OCI-LY7 (cell line): ENCODE data around the gene RUNX1. TPM values are rescaled to one million over a fixed set of nuclear protein-coding genes. Genes with fewer than 3 reads are reported as not detected.

Source experiments
- BruUV-seq: library from RNA; stranded (reverse); fragments of 400-500 nt; replicated peaks from 2 replicates; lab custom pipeline; 2021; lab: Mats Ljungman, UMichigan
- CTCF ChIA-PET: fragments of 300-600 bp; sonication (Branson Sonifier 250); formaldehyde crosslinking; loops from one replicate; lab custom pipeline; 2022; ENCODE audit warnings: antibody characterized with exemption; ENCODE audit not compliant: unreplicated experiment; lab: Charles Lee
- POLR2A ChIA-PET: fragments of 300-600 bp; sonication (Branson Sonifier 250); formaldehyde crosslinking; loops from one replicate; lab custom pipeline; 2022; ENCODE audit warnings: antibody characterized with exemption; lab: Charles Lee
- DNase-seq: peaks from one replicate; pipeline ENCODE4 v3.0.0-alpha.2; 2015; ENCODE audit warnings: low spot score
- H2AFZ ChIP-seq: fragments of 200-600 bp; sonication (generic), shearing (Covaris generic); 2 replicates; pipeline ENCODE4 v1.6.1; 2014; ENCODE audit warnings: mild to moderate bottlenecking, antibody characterized with exemption, low read length, moderate library complexity
- H3K27ac ChIP-seq: fragments of 200-600 bp; sonication (generic); 2 replicates; pipeline ENCODE4 v1.5.1; 2014; ENCODE audit warnings: mixed run types, low read depth, mild to moderate bottlenecking, moderate library complexity, low read length, inconsistent platforms; ENCODE audit not compliant: poor library complexity, severe bottlenecking
- H3K36me3 ChIP-seq: fragments of 200-600 bp; sonication (generic); 2 replicates; pipeline ENCODE4 v1.6.1; 2014; ENCODE audit warnings: mild to moderate bottlenecking, antibody characterized with exemption, low read length, moderate library complexity, mixed read lengths; ENCODE audit not compliant: insufficient read depth
- H3K4me1 ChIP-seq: fragments of 200-600 bp; sonication (generic); 2 replicates; pipeline ENCODE4 v1.5.1; 2014; ENCODE audit warnings: mild to moderate bottlenecking, low read length; ENCODE audit not compliant: insufficient read depth, poor library complexity, severe bottlenecking
- H3K4me2 ChIP-seq: fragments of 200-600 bp; sonication (generic); 2 replicates; pipeline ENCODE4 v1.6.1; 2014; ENCODE audit warnings: mild to moderate bottlenecking, low read length
- H3K4me3 ChIP-seq: fragments of 200-600 bp; sonication (generic); 2 replicates; pipeline ENCODE4 v1.5.1; 2014; ENCODE audit warnings: mild to moderate bottlenecking, low read depth, low read length; ENCODE audit not compliant: poor library complexity, severe bottlenecking
- H3K79me2 ChIP-seq: fragments of 200-600 bp; sonication (generic); 2 replicates; pipeline ENCODE4 v1.6.1; 2016; ENCODE audit warnings: low read depth, mild to moderate bottlenecking, low read length, moderate library complexity, mixed read lengths; ENCODE audit not compliant: insufficient read depth
- H3K9me2 ChIP-seq: fragments of 200-600 bp; sonication (generic); 2 replicates; pipeline ENCODE4 v1.6.1; 2016; ENCODE audit warnings: mild to moderate bottlenecking, low read length, mixed read lengths; ENCODE audit not compliant: insufficient read depth
- H3K9me3 ChIP-seq: fragments of 200-600 bp; sonication (generic); 2 replicates; pipeline ENCODE4 v1.6.1; 2014; ENCODE audit warnings: mild to moderate bottlenecking, mixed run types, low read length, mixed read lengths
- H4K20me1 ChIP-seq: fragments of 200-600 bp; sonication (generic); 2 replicates; pipeline ENCODE4 v1.6.1; 2014; ENCODE audit warnings: mild to moderate bottlenecking, antibody characterized with exemption, low read length, moderate library complexity, mixed read lengths; ENCODE audit not compliant: insufficient read depth
- EZH2phosphoT487 ChIP-seq: fragments of 200-600 bp; sonication (generic); IDR thresholded peaks from 2 replicates; pipeline ENCODE4 v1.6.1; 2018; ENCODE audit warnings: low read depth, borderline replicate concordance, mild to moderate bottlenecking, mixed run types, antibody characterized with exemption, low read length, moderate library complexity, mixed read lengths
- intact Hi-C: fragments of 100-400 bp; cut with micrococcal nuclease; formaldehyde crosslinking; loops from one replicate; pipeline ENCODE4 v1.10.0; 2022; ENCODE audit not compliant: unreplicated experiment
- total RNA-seq, 2 experiments: library from RNA; depleted of rRNA in 1 of 2; stranded (reverse); fragments of >200 nt in 1 of 2; shearing (Covaris generic) in 1 of 2; gene quantifications; 2 replicates each; pipeline ENCODE4 v1.2.3, GENCODE V29; 2014 to 2022
- TF ChIP-seq, protein P1 (sequence below): fragments of 200-600 bp; sonication (generic); conservative IDR thresholded peaks from 2 replicates; pipeline ENCODE4 v1.5.1; 2014; ENCODE audit warnings: mild to moderate bottlenecking, antibody characterized with exemption, low read length, moderate library complexity, mixed read lengths

Gene RUNX1
- total RNA-seq, 2 experiments from 2014 or later = 30.5 to 40.8 TPM

DNA sequence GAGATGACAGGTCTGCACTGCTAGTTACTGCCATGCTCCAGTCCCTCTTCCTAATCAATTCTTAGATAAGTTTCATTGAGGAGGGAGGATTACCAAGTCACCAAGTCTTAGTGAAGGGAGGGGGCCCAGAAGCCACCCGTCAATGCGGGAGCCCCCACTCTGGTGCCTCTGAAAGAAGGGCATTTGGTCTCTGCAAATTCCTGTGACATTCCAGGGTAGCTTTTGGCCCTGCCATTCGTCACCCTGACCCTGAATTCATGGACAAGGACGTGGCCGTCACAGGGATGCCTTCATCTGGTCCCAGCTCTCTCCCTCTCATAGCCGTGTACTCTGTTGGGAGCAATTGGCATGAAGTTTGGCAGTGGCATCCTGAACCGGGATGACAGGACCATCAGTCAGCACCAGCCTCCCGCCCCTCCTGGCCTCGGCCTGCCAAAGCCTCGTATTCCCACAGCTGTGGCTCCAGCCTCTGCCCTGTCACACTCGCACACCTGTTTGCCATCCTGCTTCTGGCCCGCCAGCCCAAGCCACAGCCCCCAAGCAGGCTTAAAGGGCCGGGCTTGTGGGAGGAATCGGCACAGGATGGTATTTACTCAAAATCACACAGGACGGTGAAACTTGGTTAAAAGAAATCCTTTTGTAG, 229.6 kb downstream of the RUNX1 start:
- POLR2A ChIA-PET = interaction anchor here (0.6 kb wide), 1 partner anchor 17 kb away, joined by 4 read pairs; no protein-coding TSS in a partner anchor
- intact Hi-C loops = no loop called here
- H3K27ac ChIP-seq = no peak overlapping the region
- no TSS peak for BruUV-seq
- H3K4me3 ChIP-seq = no peak overlapping the region
- H4K20me1 ChIP-seq = no peaks in the 10 kb centered on the region
- peaks cover 48% of the 10 kb centered on the region; the same call in 1 of the 2 replicates for H3K36me3 ChIP-seq
- no peaks in the 10 kb centered on the region for H3K4me1 ChIP-seq
- no peaks in the 10 kb centered on the region for H3K9me2 ChIP-seq
- H3K4me2 ChIP-seq = no peak overlapping the region
- H2AFZ ChIP-seq = no peak overlapping the region
- DNase-seq = no peak
- CTCF ChIA-PET = no interaction called here
- no peaks in the 10 kb centered on the region for H3K9me3 ChIP-seq
- no peak for TF ChIP-seq EZH2phosphoT487
- TF ChIP-seq, protein P1, sequence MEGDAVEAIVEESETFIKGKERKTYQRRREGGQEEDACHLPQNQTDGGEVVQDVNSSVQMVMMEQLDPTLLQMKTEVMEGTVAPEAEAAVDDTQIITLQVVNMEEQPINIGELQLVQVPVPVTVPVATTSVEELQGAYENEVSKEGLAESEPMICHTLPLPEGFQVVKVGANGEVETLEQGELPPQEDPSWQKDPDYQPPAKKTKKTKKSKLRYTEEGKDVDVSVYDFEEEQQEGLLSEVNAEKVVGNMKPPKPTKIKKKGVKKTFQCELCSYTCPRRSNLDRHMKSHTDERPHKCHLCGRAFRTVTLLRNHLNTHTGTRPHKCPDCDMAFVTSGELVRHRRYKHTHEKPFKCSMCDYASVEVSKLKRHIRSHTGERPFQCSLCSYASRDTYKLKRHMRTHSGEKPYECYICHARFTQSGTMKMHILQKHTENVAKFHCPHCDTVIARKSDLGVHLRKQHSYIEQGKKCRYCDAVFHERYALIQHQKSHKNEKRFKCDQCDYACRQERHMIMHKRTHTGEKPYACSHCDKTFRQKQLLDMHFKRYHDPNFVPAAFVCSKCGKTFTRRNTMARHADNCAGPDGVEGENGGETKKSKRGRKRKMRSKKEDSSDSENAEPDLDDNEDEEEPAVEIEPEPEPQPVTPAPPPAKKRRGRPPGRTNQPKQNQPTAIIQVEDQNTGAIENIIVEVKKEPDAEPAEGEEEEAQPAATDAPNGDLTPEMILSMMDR = no peak
- no peaks in the 10 kb centered on the region for H3K79me2 ChIP-seq

DNA sequence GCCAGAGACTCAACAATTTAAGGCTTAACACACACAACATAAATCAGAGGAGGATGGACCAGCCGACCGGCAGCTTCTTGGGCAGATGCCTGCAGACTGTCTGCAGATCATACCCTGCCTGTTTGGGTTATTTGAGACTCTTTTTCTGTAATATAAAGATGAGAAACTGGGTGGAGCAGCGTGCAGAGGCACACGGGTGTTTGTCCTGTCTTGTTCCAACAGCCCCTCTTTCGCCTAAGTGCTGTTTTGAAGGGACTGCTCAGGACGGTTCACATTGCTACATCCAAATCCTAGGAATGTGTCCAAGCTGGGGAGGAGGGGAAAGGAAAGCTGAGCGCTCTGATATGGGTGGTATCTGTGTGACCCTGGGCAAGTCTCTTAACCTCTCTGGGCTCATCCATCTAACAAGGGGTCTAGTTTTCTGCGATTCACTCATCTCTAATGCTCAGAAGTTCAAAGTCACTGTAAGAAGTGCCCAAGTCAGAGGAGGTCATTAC, 230.4 kb downstream of the RUNX1 start:
- no peaks in the 10 kb centered on the region for H3K79me2 ChIP-seq
- no peak overlapping the region for H3K4me3 ChIP-seq
- ChIA-PET CTCF (no interaction called here), POLR2A (no interaction called here)
- H3K4me1 ChIP-seq = no peaks in the 10 kb centered on the region
- no peaks in the 10 kb centered on the region for H3K9me2 ChIP-seq
- H3K9me3 ChIP-seq = no peaks in the 10 kb centered on the region
- H4K20me1 ChIP-seq = no peaks in the 10 kb centered on the region
- no peak overlapping the region for H2AFZ ChIP-seq
- intact Hi-C loops = no loop called here
- DNase-seq = no peak
- H3K36me3 ChIP-seq = peaks cover 40% of the 10 kb centered on the region; the same call in 1 of the 2 replicates
- no TSS peak for BruUV-seq
- H3K27ac ChIP-seq = no peak overlapping the region
- TF ChIP-seq EZH2phosphoT487 = no peak
- TF ChIP-seq, protein P1 = no peak
- H3K4me2 ChIP-seq = no peak overlapping the region
